Thoracic aorta (tissue), 2 donors: Measurements from ENCODE around the gene CMPK1. TPM values are rescaled to one million over a fixed set of nuclear protein-coding genes. Genes with fewer than 3 reads are reported as not detected.
"Not testable (repeated sequence)": the region's sequence is repeated elsewhere in the genome, so short reads cannot be mapped to it uniquely, and the experiment has no call there.

Source experiments
- ATAC-seq: fragments of 150-250 bp; one replicate; pipeline ENCODE4 v1.8.0; 2017; ENCODE audit warnings: low read depth; ENCODE audit not compliant: insufficient number of reproducible peaks, low FRiP score
- DNase-seq: peaks from one replicate; pipeline ENCODE4 v3.0.0-alpha.2; 2020; ENCODE audit warnings: low spot score
- H3K27ac ChIP-seq, 2 donors: fragments of 200-600 bp; sonication (generic); 1 replicate in 1 of 2; 2 replicates in 1 of 2; pipeline ENCODE4 v1.5.1; 2016; ENCODE audit warnings: mild to moderate bottlenecking in 2 of 2, moderate library complexity in 2 of 2
- H3K27me3 ChIP-seq: fragments of 200-600 bp; sonication (generic); replicated peaks from 2 replicates; pipeline ENCODE4 v1.6.0; 2016; ENCODE audit warnings: mild to moderate bottlenecking; ENCODE audit not compliant: insufficient read depth
- H3K36me3 ChIP-seq: fragments of 200-600 bp; sonication (generic); one replicate; pipeline ENCODE4 v1.5.1; 2016
- H3K4me1 ChIP-seq, 2 donors: fragments of 200-600 bp; sonication (generic); 1 replicate in 1 of 2; 2 replicates in 1 of 2; pipeline versions ENCODE4 v1.5.1 to v1.6.0; 2016; ENCODE audit warnings: low read depth in 2 of 2, mild to moderate bottlenecking in 1 of 2; ENCODE audit not compliant: control insufficient read depth in 1 of 2
- H3K4me3 ChIP-seq: fragments of 200-600 bp; sonication (generic); 2 replicates; pipeline ENCODE4 v1.5.1; 2016; ENCODE audit warnings: mild to moderate bottlenecking
- H3K9me3 ChIP-seq: fragments of 200-600 bp; sonication (generic); 2 replicates; pipeline ENCODE4 v1.5.1; 2016
- CTCF ChIP-seq: fragments of 200-600 bp; sonication (generic); IDR thresholded peaks from one replicate; pipeline ENCODE4 v1.5.1; 2019; ENCODE audit warnings: antibody characterized with exemption
- total RNA-seq, 2 donors: library from RNA; depleted of rRNA; stranded (reverse); fragments of >200 nt; gene quantifications; one replicate each; pipeline versions ENCODE4 v1.1.0 to v1.2.3, GENCODE V29; 2016

The CMPK1 gene
- total RNA-seq, 2 donors from 2014 or later = 117 to 146 TPM

DNA sequence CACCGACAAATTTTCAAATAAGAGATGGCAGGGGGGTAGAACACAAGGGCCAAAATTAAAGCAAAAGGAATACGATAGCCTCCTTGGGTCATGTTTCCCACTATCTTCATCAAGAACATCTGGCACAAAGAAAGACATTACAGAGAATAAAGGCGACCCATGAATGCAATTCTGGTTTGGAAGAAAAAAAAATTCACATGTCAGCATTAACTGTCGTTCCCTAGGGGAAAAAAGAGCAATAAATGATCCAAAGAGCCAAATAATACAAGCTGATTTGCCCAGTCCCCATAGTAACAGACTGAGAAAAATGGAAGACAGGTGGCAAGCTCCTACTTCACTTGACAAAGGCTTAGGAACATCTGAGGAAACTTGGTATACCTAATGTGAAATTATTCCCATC, 24.2 kb upstream of the CMPK1 start:
- ATAC-seq (no peak), DNase-seq (no peak)
- no peak overlapping the region for H3K4me3 ChIP-seq
- no peaks in the 10 kb centered on the region for H3K27me3 ChIP-seq
- H3K9me3 ChIP-seq = no peaks in the 10 kb centered on the region
- H3K4me1 ChIP-seq = peaks cover 6 to 8% of the 10 kb centered on the region in 2 donors
- no peaks in the 10 kb centered on the region for H3K36me3 ChIP-seq
- no peak overlapping the region for H3K27ac ChIP-seq
- no peak for TF ChIP-seq CTCF

DNA sequence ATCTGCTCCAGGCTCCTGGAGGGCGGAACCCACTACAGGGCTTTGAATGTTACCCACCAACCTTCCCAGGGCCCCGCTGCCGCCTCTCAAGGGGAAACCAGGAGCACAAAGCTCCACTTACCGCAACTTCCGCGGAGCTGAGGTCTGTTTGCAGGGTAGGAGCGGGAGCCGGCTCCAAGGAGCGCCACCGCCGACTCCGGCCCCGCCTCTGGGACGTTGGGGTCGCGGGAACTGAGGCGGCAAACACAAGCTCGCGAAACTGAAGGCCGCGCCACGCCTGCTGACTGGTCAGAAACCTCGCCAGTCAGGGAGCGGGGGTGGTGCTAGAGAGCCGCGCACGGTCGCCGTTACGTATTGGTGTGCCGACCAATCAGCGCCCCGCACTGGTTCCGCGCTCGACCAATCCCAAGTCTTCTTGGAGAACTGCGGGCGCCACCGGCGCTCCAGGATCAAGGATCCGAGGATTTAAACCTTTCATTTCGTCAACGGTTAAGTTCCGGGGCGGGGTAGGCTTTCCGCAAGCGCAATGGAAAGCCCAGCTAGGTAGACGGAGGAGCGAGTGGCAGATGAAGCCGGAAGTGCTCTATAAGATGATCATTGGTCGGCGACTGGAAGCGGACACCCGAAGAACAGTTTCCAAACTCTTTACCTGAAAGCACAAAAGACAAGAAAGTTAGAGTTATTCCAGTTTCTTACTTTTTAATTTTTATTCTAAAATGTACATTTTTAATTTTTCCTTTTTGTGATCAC, 19.5 kb upstream of the CMPK1 start, which contains the start of gene STIL:
TSS of gene STIL (minus strand) at position 233 of the 750 bp plus-strand sequence. CDS start 3,828 bp downstream, outside the sequence.
- Histone ChIP-seq H3K9me3 (no peaks in the 10 kb centered on the region), H3K27me3 (no peaks in the 10 kb centered on the region), H3K27ac (peak within 1 kb of the TSS; percentile 70 to 73), H3K36me3 (no peaks in the 10 kb centered on the region), H3K4me3 (peak within 1 kb of the TSS; percentile 90), H3K4me1 (peaks cover 6 to 8% of the 10 kb centered on the region in 2 donors)
- no peak for TF ChIP-seq CTCF
- DNase-seq = peak; percentile 95
- peak; percentile 98 for ATAC-seq

DNA sequence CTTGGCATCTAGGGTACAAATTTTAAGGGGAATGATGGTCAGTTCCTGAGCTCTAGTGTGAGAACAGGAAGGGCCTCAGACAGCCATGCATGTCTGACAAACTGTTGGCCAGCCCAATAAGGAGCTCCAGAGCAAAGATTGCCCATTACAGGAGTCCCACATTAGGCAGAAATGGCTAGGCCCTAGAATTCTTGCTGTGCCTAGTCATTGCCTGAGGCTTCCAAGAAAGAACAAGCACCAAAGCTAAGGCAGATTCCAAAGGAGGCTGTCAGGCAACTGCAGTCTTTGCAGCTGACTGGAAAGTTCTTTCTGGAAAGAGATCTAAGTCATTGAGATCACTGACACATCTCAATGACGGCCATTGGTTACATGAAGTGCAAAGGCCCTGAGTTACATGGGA, 15.7 kb upstream of the CMPK1 start:
- Histone ChIP-seq H3K27me3 (no peaks in the 10 kb centered on the region), H3K4me3 (no peak overlapping the region), H3K27ac (peak overlapping the region in 1 of 2 donors; percentile 55), H3K9me3 (no peaks in the 10 kb centered on the region), H3K36me3 (no peaks in the 10 kb centered on the region), H3K4me1 (peaks cover 6 to 8% of the 10 kb centered on the region in 2 donors)
- no peak for ATAC-seq
- no peak for TF ChIP-seq CTCF
- DNase-seq = no peak

DNA sequence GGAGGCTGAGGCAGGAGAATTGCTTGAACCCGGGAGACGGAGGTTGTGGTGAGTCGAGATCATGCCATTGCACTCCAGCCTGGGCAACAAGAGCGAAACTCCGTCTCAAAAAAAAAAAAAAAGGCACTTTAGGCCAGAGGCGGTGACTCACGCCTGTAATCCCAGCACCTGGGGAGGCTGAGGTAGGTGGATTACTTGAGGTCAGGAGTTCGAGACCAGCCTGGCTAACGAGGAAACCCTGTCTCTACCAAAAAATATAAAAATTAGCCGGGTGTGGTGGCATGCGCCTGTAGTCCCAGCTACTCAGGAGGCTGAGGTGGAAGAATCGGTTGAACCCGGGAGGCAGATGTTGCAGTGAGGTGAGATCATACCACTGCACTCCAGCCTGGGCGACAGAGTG, 13.6 kb upstream of the CMPK1 start:
- ATAC-seq, H3K4me1 ChIP-seq, DNase-seq, H3K27me3 ChIP-seq, H3K27ac ChIP-seq, H3K4me3 ChIP-seq, H3K9me3 ChIP-seq, H3K36me3 ChIP-seq: not testable (repeated sequence)

DNA sequence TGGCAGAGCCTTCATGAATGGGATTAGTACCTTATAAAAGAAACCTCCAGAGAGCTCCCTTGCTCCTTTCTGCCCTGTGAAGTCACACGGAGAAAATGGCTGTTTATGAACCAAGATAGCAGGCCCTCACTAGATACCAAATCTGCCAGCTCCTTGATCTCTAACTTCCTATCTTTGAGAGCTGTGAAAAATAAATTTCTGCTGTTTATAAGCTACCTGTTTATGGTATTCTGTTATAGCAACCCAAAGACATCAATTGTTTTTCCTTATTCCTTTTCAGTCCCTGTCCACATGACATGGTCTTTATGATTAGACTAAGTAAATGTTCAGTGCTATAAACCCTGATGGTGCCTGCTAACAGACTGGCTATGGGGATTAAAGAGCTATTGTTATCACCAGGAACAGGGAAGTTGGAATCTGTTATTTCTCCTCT, 10.0 kb upstream of the CMPK1 start:
- DNase-seq = no peak
- Histone ChIP-seq H3K4me3 (no peak overlapping the region), H3K27ac (no peak overlapping the region), H3K36me3 (no peaks in the 10 kb centered on the region), H3K27me3 (no peaks in the 10 kb centered on the region), H3K4me1 (no peaks in the 10 kb centered on the region), H3K9me3 (no peaks in the 10 kb centered on the region)
- no peak for ATAC-seq
- TF ChIP-seq CTCF = no peak
